NB4 (cell line): ENCODE data around the gene PRKAG1.

Experiments used
- CTCF ChIP-seq: IDR thresholded peaks from one replicate; pipeline ENCODE4 v1.5.1; 2012; ENCODE audit warnings: low read depth, low read length
- MAX ChIP-seq: IDR thresholded peaks from 2 replicates; pipeline ENCODE4 v1.6.1; 2011; ENCODE audit warnings: low read depth, low read length
- MYC ChIP-seq: IDR thresholded peaks from 2 replicates; pipeline ENCODE4 v1.6.1; 2011; ENCODE audit warnings: low read depth, low read length
- POLR2A ChIP-seq: IDR thresholded peaks from 2 replicates; pipeline ENCODE4 v1.6.1; 2011; ENCODE audit warnings: mild to moderate bottlenecking; ENCODE audit not compliant: insufficient read length; ENCODE audit errors: extremely low read depth

GRCh38 chr12:49041036-49041880 lies 22.7 kb upstream of the PRKAG1 start:
- TF ChIP-seq CTCF (no peak), POLR2A (no peak), MYC (no peak), MAX (no peak)
